Pons (tissue), 1 donor: ENCODE measurements around the gene MAGEB6B.
"Not testable (repeated sequence)": the region's sequence is repeated elsewhere in the genome, so short reads cannot be mapped to it uniquely, and the experiment has no call there.

ENCODE experiments used
- DNase-seq: peaks from one replicate; pipeline ENCODE4 v3.0.0-alpha.2; 2016; ENCODE audit warnings: low spot score

The MAGEB6B gene

GRCh38 chrX:26160301-26160700, at the start of gene MAGEB6B:
Gene MAGEB6B, plus strand, starts transcription at chrX:26160601. Its CDS starts 0 bp downstream, at chrX:26160601.
- DNase-seq, result no peak

GRCh38 chrX:26138274-26138673, 22.1 kb upstream of the MAGEB6B start, which contains the start of gene MAGEB18:
Gene MAGEB18, plus strand, starts transcription at chrX:26138343. Its CDS starts 643 bp downstream, at chrX:26138986.
- no peak for DNase-seq

GRCh38 chrX:26146024-26146423, 14.4 kb upstream of the MAGEB6B start:
- no peak for DNase-seq

- no peak for DNase-seq
Observed at GRCh38 chrX:26192204-26192603, 31.8 kb downstream of the MAGEB6B start, which contains the start of gene MAGEB6. Gene MAGEB6, plus strand, starts transcription at chrX:26192440. Its CDS starts 1,407 bp downstream, at chrX:26193847.

- no peak for DNase-seq
Observed at GRCh38 chrX:26203561-26203960, 43.2 kb downstream of the MAGEB6B start.

- DNase-seq, result not testable (repeated sequence)
Observed at GRCh38 chrX:26204717-26205116, 44.3 kb downstream of the MAGEB6B start.

GRCh38 chrX:26208012-26208411, 47.6 kb downstream of the MAGEB6B start:
- no peak for DNase-seq
